SK-N-MC (cell line): ENCODE measurements around the gene ARG1.

Source experiments
- EZH2 ChIP-seq: fragments of 200-600 bp; sonication (generic); IDR thresholded peaks from one replicate; pipeline ENCODE4 v1.6.1; 2017; ENCODE audit warnings: antibody characterized with exemption
- POLR2AphosphoS5 ChIP-seq: IDR thresholded peaks from 2 replicates; pipeline ENCODE4 v1.6.1; 2012; ENCODE audit warnings: mild to moderate bottlenecking, low read depth, low read length, borderline replicate concordance

DNA sequence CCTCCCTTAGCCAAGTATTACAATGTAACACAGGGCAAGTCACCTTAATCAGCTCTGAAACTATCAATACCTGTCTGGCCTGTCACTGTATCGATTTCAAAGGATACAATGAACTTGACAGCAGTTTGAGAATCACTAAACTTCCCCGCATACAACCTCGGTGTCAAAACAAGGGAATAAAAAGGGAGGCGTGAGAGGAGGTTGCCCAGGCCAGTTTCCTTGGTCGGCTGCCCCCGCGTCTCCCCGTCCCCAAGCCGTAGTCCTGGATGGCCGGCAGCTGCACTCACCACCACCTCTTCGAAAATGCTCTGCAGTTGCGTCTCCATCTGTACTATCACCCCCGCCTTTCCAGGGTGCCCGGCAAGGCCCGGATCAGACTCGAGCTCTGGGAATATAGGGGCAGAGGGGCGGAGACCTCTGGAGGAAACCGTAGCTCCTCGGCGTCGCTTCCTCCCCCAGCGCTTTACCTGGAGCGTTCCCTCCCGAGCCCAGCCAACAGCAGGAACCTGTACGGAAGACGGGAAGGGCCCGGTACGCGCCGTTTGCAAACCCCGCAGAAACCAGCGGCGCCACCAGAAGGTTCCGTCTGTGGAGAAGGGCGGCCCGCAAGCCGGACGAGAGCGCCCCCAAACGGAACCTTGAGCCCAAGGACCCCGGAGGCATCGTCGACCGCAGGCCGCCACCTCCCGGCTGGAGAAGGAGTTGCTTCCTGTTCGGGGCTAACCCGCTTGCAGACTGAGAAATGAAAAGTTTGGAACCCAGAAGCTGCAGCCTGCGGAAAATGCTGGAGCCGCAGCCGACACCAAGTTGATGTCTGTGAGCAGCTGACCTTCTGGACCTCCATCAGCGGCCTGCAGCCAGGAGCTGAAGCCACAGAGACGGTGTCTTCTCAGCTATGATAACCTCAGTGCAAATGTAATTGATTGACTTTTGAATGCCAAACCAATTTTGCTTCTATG is 55.0 kb downstream of the ARG1 start, which contains the start of gene MED23:
- TF ChIP-seq POLR2AphosphoS5 (peak; percentile 88), EZH2 (no peak)
